ENCODE results near the gene DAGLA.

DAGLA gene

DNA sequence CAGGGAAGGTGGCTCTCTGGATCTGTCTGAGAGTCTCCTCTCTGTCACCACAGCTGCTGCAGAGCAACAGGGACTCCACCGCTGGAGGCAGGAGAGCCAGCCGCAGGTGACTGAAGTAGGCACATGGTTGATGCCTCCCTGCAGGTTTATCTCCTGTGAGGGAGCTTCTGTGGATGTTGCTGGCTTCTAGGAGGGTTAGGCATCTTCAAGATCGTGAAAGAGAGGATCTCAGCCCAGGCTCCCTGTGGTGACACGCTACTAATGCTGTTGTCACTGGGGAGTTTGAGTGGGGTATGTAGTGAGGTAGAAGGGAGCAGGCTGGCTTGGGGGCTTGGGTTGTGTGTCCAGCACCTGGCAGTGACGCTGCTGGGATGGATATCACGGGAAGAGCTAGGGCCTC lies 34.1 kb downstream of the DAGLA start:
- no peaks in the 10 kb centered on the region for H3F3A ChIP-seq (ENCODE audit: insufficient read depth)
- H3K27me3 ChIP-seq (ENCODE audit: low read length) = no peaks in the 10 kb centered on the region
- H3K79me2 ChIP-seq (ENCODE audit: insufficient read depth, low read length) = no peaks in the 10 kb centered on the region
- no peak overlapping the region for H3K27ac ChIP-seq (ENCODE audit: low read depth, low read length)
- H3K9me3 ChIP-seq (ENCODE audit: insufficient read depth, low read length) = no peaks in the 10 kb centered on the region
- H3K4me2 ChIP-seq (ENCODE audit: low read depth, low read length, poor library complexity, severe bottlenecking) = no peak overlapping the region
- no peak overlapping the region for H2AFZ ChIP-seq (ENCODE audit: low read depth, low read length, severe bottlenecking)
- TF ChIP-seq EZH2phosphoT487 (conservative IDR thresholded peaks at IDR 0.05; ENCODE audit: low read length) (no peak), CTCF (IDR thresholded peaks at IDR 0.05; ENCODE audit: insufficient read depth, low read length, poor library complexity, severe bottlenecking) (no peak)
- no peak overlapping the region for H3K9ac ChIP-seq (ENCODE audit: low read length)
- no peak overlapping the region for H3K4me3 ChIP-seq (ENCODE audit: insufficient read depth, low read length, poor library complexity, severe bottlenecking)
- H3K36me3 ChIP-seq (ENCODE audit: low read length) = no peaks in the 10 kb centered on the region
- H3K9me2 ChIP-seq (replicated peaks; ENCODE audit: insufficient read depth, low read length) = no peaks in the 10 kb centered on the region
- no peaks in the 10 kb centered on the region for H4K20me1 ChIP-seq (ENCODE audit: low read depth, low read length)

- H3K79me2 ChIP-seq (ENCODE audit: insufficient read depth, low read length) = no peaks in the 10 kb centered on the region
- no peak overlapping the region for H3K4me3 ChIP-seq (ENCODE audit: insufficient read depth, low read length, poor library complexity, severe bottlenecking)
- H2AFZ ChIP-seq (ENCODE audit: low read depth, low read length, severe bottlenecking) = no peak overlapping the region
- no peaks in the 10 kb centered on the region for H3F3A ChIP-seq (ENCODE audit: insufficient read depth)
- H3K27ac ChIP-seq (ENCODE audit: low read depth, low read length) = no peak overlapping the region
- no peaks in the 10 kb centered on the region for H3K36me3 ChIP-seq (ENCODE audit: low read length)
- no peaks in the 10 kb centered on the region for H3K27me3 ChIP-seq (ENCODE audit: low read length)
- no peak overlapping the region for H3K9ac ChIP-seq (ENCODE audit: low read length)
- no peaks in the 10 kb centered on the region for H3K9me2 ChIP-seq (replicated peaks; ENCODE audit: insufficient read depth, low read length)
- no peaks in the 10 kb centered on the region for H4K20me1 ChIP-seq (ENCODE audit: low read depth, low read length)
- H3K4me2 ChIP-seq (ENCODE audit: low read depth, low read length, poor library complexity, severe bottlenecking) = no peak overlapping the region
- no peaks in the 10 kb centered on the region for H3K9me3 ChIP-seq (ENCODE audit: insufficient read depth, low read length)
- TF ChIP-seq CTCF (IDR thresholded peaks at IDR 0.05; ENCODE audit: insufficient read depth, low read length, poor library complexity, severe bottlenecking) (no peak), EZH2phosphoT487 (conservative IDR thresholded peaks at IDR 0.05; ENCODE audit: low read length) (no peak)
Measured at GRCh38 chr11:61714916-61715315, 34.7 kb downstream of the DAGLA start.

GRCh38 chr11:61715867-61716266 lies 35.7 kb downstream of the DAGLA start:
- H3K4me3 ChIP-seq (ENCODE audit: insufficient read depth, low read length, poor library complexity, severe bottlenecking) = no peak overlapping the region
- no peak for TF ChIP-seq CTCF (IDR thresholded peaks at IDR 0.05; ENCODE audit: insufficient read depth, low read length, poor library complexity, severe bottlenecking)
- no peak for TF ChIP-seq EZH2phosphoT487 (conservative IDR thresholded peaks at IDR 0.05; ENCODE audit: low read length)

More at GRCh38 chr11:61715867-61716266, 35.7 kb downstream of the DAGLA start:
- Histone ChIP-seq H3K27ac (ENCODE audit: low read depth, low read length) (no peak overlapping the region), H3K9me2 (replicated peaks; ENCODE audit: insufficient read depth, low read length) (no peaks in the 10 kb centered on the region), H2AFZ (ENCODE audit: low read depth, low read length, severe bottlenecking) (no peak overlapping the region), H3K4me2 (ENCODE audit: low read depth, low read length, poor library complexity, severe bottlenecking) (no peak overlapping the region), H4K20me1 (ENCODE audit: low read depth, low read length) (no peaks in the 10 kb centered on the region), H3K27me3 (ENCODE audit: low read length) (no peaks in the 10 kb centered on the region), H3K9me3 (ENCODE audit: insufficient read depth, low read length) (no peaks in the 10 kb centered on the region), H3K79me2 (ENCODE audit: insufficient read depth, low read length) (no peaks in the 10 kb centered on the region), H3F3A (ENCODE audit: insufficient read depth) (no peaks in the 10 kb centered on the region), H3K36me3 (ENCODE audit: low read length) (no peaks in the 10 kb centered on the region), H3K9ac (ENCODE audit: low read length) (no peak overlapping the region)

Measured in SU-DHL-6 (cell line).